DMS53 (cell line): Measurements from ENCODE around the gene ALK.

ENCODE experiments used
- DNase-seq: peaks from one replicate; lab custom pipeline; 2025; lab: John Stamatoyannopoulos, UW

Gene ALK

DNA sequence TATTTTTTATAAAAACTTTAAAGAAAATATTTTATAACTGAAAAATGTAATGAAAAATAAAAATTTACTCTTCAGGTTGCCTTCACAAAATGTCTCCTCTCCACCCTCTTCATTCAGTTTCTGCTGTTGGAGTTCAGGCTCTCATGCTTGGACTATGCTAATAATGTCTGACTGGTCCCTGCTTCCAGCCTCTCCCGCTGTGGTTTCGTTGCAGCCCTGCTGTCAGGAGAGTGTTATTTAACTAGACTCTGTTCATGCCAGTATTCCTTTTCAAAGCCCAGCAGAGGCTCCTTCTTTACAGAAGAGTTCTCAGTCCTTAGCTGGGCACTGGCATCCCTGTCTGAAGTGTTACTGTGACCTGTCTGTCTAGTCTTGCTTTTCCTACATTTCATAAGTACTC is 765.8 kb downstream of the ALK start:
- no peak for DNase-seq

- DNase-seq, result no peak
Observed at GRCh38 chr2:29154610-29155009, 766.8 kb downstream of the ALK start.

DNA sequence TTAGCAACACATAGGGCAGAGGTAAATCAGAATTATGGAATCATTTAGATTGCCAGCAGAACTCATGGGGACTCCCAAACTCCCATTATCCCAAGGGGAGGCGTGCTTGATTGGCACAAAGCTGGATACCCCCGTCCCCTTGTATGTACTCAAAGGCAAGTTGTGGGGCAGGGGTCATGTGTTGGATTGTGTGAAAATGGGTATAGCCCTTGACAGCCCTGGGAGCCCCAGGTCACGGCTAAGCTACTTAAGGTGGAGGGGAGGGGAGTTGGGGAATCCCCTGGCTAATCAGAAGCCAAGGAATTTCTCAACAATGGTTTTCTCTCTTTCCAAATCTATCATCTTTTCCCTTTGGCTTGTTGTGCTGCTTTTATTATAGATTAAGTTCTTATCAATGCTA is 773.4 kb downstream of the ALK start:
- DNase-seq, result no peak

DNA sequence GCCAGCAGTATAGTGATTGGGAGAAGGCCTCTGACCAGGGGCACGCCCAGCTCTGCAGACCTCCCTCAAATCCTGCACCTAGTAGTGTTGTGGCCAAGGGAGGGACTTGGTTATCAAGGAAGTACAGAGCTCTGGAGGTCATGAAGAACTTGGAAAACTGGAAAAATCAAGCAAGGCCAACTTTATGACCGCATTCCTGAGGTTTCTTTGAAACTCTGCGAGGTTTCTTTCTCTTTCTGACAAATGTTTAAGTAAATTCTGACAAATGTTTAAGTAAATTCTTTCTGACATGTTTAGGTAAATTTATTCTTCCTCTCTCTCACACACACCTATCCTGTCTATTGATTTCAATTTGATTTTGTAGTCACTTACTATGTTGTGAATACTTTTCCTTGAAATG is 775.2 kb downstream of the ALK start:
- no peak for DNase-seq

DNA sequence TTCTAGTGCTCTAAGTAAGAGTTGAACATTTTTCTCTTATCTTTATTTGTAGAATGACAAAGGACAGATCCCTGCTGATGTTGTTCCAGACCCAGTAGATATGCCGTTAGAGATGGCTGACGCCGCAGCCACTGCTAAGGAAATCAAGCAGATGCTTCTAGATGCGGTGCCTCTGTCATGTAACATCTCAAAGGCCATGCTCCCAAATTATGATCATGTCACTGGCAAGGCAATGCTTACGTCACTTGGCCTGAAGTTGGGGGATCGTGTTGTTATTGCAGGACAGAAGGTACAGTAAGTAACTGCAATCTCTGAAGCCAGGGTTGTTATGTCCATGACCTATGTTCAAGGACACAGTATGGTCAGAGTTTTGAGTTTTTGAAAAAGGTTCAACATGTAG is 777.7 kb downstream of the ALK start:
- DNase-seq, result no peak
